NK-92 (cell line): ENCODE data around the gene FAM156B.
"Not testable (repeated sequence)": the region's sequence is repeated elsewhere in the genome, so short reads cannot be mapped to it uniquely, and the experiment has no call there.

ENCODE experiments used
- DNase-seq: peaks from one replicate; lab custom pipeline; 2025; ENCODE audit not compliant: unreplicated experiment; lab: John Stamatoyannopoulos, UW

Gene FAM156B

DNA sequence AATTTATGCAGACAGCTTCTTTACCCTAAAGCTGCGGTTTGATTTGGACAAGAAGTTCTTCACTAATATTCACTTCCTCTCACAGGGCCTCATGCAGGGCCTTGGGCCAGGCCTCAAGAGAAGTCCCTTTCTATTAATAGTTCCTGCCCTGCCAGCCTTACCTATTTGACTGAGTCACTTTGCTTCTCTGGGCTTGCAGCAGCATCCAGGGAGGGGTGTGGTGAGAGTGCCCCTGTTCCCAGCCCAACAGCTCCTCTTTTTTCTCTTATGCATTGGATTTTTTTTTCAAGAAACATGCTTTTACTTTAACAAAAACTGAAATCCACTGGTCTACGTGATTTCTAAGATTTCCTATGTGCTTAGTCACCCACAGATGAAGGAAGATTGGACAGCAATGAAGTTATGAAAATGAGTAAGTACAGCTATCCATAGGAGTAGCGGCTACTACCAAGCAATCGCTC lies 26.7 kb downstream of the FAM156B start:
- no peak for DNase-seq

DNA sequence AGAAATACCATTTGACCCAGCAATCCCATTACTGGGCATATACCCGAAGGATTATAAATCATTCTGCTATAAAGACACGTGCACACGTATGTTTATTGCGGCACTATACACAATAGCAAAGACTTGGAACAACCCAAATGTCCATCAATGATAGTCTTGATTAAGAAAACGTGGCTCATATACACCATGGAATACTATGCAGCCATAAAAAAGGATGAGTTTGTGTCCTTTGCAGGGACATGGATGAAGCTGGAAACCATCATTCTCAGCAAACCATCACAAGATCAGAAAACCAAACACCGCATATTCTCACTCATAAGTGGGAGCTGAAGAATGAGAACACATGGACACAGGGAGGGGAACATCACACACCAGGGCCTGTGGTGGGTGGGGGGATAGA lies 33.1 kb downstream of the FAM156B start:
- not testable (repeated sequence) for DNase-seq

GRCh38 chrX:52933213-52933612 lies 36.1 kb downstream of the FAM156B start:
- DNase-seq: no peak

- no peak for DNase-seq
Observed at GRCh38 chrX:52933976-52934703, 37.0 kb downstream of the FAM156B start.

- peak; percentile 26 for DNase-seq
Observed at GRCh38 chrX:52934704-52935469, 37.8 kb downstream of the FAM156B start.

GRCh38 chrX:52935470-52935784 lies 38.3 kb downstream of the FAM156B start:
- not testable (repeated sequence) for DNase-seq

- DNase-seq: not testable (repeated sequence)
Observed at GRCh38 chrX:52940704-52941103, 43.6 kb downstream of the FAM156B start.

GRCh38 chrX:52941728-52942127 lies 44.6 kb downstream of the FAM156B start:
- not testable (repeated sequence) for DNase-seq

- DNase-seq: not testable (repeated sequence)
Observed at GRCh38 chrX:52945838-52946494, 48.8 kb downstream of the FAM156B start.

- not testable (repeated sequence) for DNase-seq
Observed at GRCh38 chrX:52947501-52947900, 50.4 kb downstream of the FAM156B start.

DNA sequence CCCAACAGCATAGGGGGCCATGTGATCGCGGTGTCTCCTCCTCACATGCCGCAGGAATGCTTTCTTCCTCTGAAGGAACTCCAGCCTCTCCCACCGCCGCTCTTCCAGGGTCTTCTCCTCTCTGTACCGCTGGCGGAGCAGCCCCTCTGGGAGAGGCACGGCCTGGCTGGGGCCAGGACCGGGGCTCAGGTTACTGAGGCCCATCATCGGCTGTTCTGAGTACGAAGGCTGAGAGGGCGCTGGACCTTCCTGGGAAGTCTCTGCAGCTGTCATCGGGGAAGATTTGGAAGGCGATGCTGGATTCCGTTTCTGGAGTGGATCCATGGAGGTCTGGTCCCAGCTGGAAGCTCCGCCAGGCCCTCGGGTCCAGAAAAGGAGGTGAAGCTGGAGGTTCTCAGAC lies 51.1 kb downstream of the FAM156B start:
- DNase-seq: not testable (repeated sequence)

DNA sequence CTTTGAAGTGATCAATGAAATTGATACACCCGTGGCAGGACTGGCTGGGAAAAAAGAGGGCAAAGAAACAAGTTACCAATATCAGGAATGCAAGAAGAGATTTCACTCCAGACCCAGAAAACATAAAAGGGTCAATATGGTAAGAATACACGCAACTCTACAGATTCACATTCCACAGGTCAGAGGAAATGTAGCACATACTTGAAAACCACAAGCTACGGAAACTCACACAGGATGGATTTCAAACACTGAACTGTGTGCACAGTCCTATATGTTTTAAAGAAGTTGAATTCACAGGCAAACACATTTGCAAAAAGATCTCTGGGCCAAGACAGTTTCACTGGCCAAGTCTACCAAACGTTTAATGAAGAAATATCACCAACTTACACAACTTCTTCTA lies 52.2 kb downstream of the FAM156B start:
- DNase-seq: not testable (repeated sequence)

DNA sequence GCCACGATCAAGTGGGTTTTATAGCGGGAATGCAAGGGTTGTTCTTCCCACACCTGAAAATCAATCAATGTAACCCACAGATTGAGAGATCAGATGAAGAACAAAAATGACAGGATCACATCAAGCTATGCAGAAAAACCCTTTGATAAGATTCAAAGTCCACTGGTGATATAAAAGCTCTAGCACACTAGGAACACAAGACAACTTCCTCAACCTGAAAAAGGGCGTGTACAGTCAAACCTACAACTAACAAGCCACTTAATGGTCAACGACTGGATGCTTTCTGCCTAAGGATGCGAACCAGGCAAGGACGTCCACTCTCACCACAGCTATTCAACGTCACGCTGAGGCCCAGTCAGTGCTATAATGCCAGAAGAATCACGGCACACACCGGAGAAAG lies 52.8 kb downstream of the FAM156B start:
- not testable (repeated sequence) for DNase-seq
